HG03108 (cell line): ENCODE measurements around the gene SERTAD1.

ENCODE experiments used
- ATAC-seq: cut with Tn5 transposase; IDR thresholded peaks from one replicate; pipeline ENCODE4 v1.9.1; 2021; ENCODE audit warnings: moderate library complexity; ENCODE audit not compliant: unreplicated experiment

Gene SERTAD1

GRCh38 chr19:40380199-40381037 lies 45.4 kb downstream of the SERTAD1 start:
- ATAC-seq, result no peak

- no peak for ATAC-seq
These were observed 46.2 kb downstream of the SERTAD1 start for GRCh38 chr19:40379446-40380198.

- ATAC-seq, result no peak
These were observed 47.3 kb downstream of the SERTAD1 start for GRCh38 chr19:40378509-40378908.

- ATAC-seq, result no peak
These were observed 47.9 kb downstream of the SERTAD1 start for GRCh38 chr19:40377876-40378385.

- ATAC-seq, result no peak
These were observed 49.4 kb downstream of the SERTAD1 start for GRCh38 chr19:40376286-40376862.

GRCh38 chr19:40374084-40374483 lies 51.7 kb downstream of the SERTAD1 start:
- ATAC-seq, result no peak

- ATAC-seq, result no peak
These were observed 54.0 kb downstream of the SERTAD1 start for GRCh38 chr19:40371802-40372122.
